Panc1 (cell line): ENCODE data around the gene OTOG. TPM values are rescaled to one million over a fixed set of nuclear protein-coding genes. Genes with fewer than 3 reads are reported as not detected.

Experiments used
- ATAC-seq: fragments of 200-7000 bp; cut with Tn5 transposase; 2 replicates; pipeline ENCODE4 v1.9.1; 2020; ENCODE audit warnings: mild to moderate bottlenecking, moderate library complexity
- BruUV-seq: library from RNA; stranded (reverse); fragments of 400-500 nt; replicated peaks from 2 replicates; lab custom pipeline; 2021; lab: Mats Ljungman, UMichigan
- CTCF ChIA-PET: fragments of 300-600 bp; sonication (Branson Sonifier 250); formaldehyde crosslinking; loops from one replicate; lab custom pipeline; 2022; ENCODE audit warnings: antibody characterized with exemption; lab: Charles Lee
- POLR2A ChIA-PET: fragments of 300-600 bp; sonication (Branson Sonifier 250); formaldehyde crosslinking; loops from one replicate; lab custom pipeline; 2022; ENCODE audit warnings: antibody characterized with exemption; lab: Charles Lee
- DNase-seq: peaks from one replicate; pipeline ENCODE4 v3.0.0-alpha.2; 2010; ENCODE audit warnings: low read depth, low spot score
- H3K27ac ChIP-seq: 2 replicates; pipeline ENCODE4 v1.5.1; 2011; ENCODE audit warnings: mild to moderate bottlenecking, low read length, inconsistent platforms
- H3K27me3 ChIP-seq: fragments of 200-500 bp; sonication (Bioruptor generic); 2 replicates; pipeline ENCODE4 v1.6.0; 2014; ENCODE audit warnings: low read length, inconsistent platforms; ENCODE audit not compliant: control insufficient read depth, insufficient read depth
- H3K36me3 ChIP-seq: fragments of 200-500 bp; sonication (Bioruptor generic); 2 replicates; pipeline ENCODE4 v1.5.1; 2014; ENCODE audit warnings: inconsistent platforms, mild to moderate bottlenecking, low read length, moderate library complexity; ENCODE audit not compliant: control insufficient read depth, insufficient read depth
- H3K4me1 ChIP-seq: 2 replicates; pipeline ENCODE4 v1.5.1; 2011; ENCODE audit warnings: inconsistent platforms, mild to moderate bottlenecking, low read length, moderate library complexity; ENCODE audit not compliant: control insufficient read depth, insufficient read depth
- H3K4me3 ChIP-seq, 2 experiments: 2 replicates each; pipeline ENCODE4 v1.5.1; 2011 to 2012; ENCODE audit warnings: low read depth in 2 of 2, low read length in 2 of 2, mild to moderate bottlenecking in 2 of 2, inconsistent platforms in 1 of 2, moderate library complexity in 1 of 2
- H3K9me3 ChIP-seq: fragments of 200-500 bp; sonication (Bioruptor generic); 2 replicates; pipeline ENCODE4 v1.5.1; 2014; ENCODE audit warnings: low read depth, mild to moderate bottlenecking, inconsistent platforms, low read length, moderate library complexity; ENCODE audit not compliant: control insufficient read depth, insufficient read depth
- POLR2AphosphoS5 ChIP-seq: IDR thresholded peaks from 2 replicates; pipeline ENCODE4 v1.6.1; 2012; ENCODE audit warnings: mild to moderate bottlenecking, low read depth, low read length, moderate library complexity
- SIN3A ChIP-seq: IDR thresholded peaks from 2 replicates; pipeline ENCODE4 v1.6.1; 2012; ENCODE audit warnings: low read depth, mild to moderate bottlenecking, low read length, moderate library complexity, borderline replicate concordance; ENCODE audit not compliant: insufficient read depth
- TCF7L2 ChIP-seq: IDR thresholded peaks from 2 replicates; pipeline ENCODE4 v1.6.1; 2011; ENCODE audit warnings: mild to moderate bottlenecking, low read depth, low read length, inconsistent platforms
- in situ Hi-C: cut with HindIII; loops from 2 replicates; pipeline ENCODE4 v1.10.0; 2016; ENCODE audit warnings: low sequenced_read_pairs, low pct_unique_long_range_greater_than_20kb
- intact Hi-C: fragments of 100-400 bp; cut with micrococcal nuclease; formaldehyde crosslinking; loops from one replicate; pipeline ENCODE4 v1.10.0; 2022; ENCODE audit not compliant: unreplicated experiment
- total RNA-seq: library from RNA; stranded (reverse); gene quantifications from one replicate; pipeline ENCODE4 v1.2.1, GENCODE V29; 2021; ENCODE audit not compliant: unreplicated experiment
- TF ChIP-seq, protein P1 (sequence below): fragments of 450-650 bp; IDR thresholded peaks from 2 replicates; pipeline ENCODE4 v1.5.1; 2017; ENCODE audit warnings: mild to moderate bottlenecking
- TF ChIP-seq, protein P2 (sequence below), 2 experiments: IDR thresholded peaks; 2 replicates each; pipeline ENCODE4 v1.6.1; 2011 to 2012; ENCODE audit warnings: low read depth in 2 of 2, control low read depth in 1 of 2, low read length in 1 of 2, mild to moderate bottlenecking in 1 of 2, moderate library complexity in 1 of 2; ENCODE audit not compliant: insufficient read depth in 1 of 2

Gene OTOG
- total RNA-seq, 1 experiment from 2014 or later = not detected

GRCh38 chr11:17537261-17537660, 9.8 kb upstream of the OTOG start:
- no TSS peak for BruUV-seq
- ChIA-PET POLR2A (no interaction called here), CTCF (no interaction called here)
- H3K4me3 ChIP-seq = no peak overlapping the region
- ATAC-seq = no peak
- H3K27me3 ChIP-seq = peaks cover 3% of the 10 kb centered on the region
- H3K4me1 ChIP-seq = no peaks in the 10 kb centered on the region
- in situ Hi-C loops (no loop called here), intact Hi-C loops (no loop called here)
- no peaks in the 10 kb centered on the region for H3K36me3 ChIP-seq
- H3K9me3 ChIP-seq = no peaks in the 10 kb centered on the region
- DNase-seq = no peak
- H3K27ac ChIP-seq = no peak overlapping the region
- TF ChIP-seq SIN3A = no peak
- TF ChIP-seq, protein P1, sequence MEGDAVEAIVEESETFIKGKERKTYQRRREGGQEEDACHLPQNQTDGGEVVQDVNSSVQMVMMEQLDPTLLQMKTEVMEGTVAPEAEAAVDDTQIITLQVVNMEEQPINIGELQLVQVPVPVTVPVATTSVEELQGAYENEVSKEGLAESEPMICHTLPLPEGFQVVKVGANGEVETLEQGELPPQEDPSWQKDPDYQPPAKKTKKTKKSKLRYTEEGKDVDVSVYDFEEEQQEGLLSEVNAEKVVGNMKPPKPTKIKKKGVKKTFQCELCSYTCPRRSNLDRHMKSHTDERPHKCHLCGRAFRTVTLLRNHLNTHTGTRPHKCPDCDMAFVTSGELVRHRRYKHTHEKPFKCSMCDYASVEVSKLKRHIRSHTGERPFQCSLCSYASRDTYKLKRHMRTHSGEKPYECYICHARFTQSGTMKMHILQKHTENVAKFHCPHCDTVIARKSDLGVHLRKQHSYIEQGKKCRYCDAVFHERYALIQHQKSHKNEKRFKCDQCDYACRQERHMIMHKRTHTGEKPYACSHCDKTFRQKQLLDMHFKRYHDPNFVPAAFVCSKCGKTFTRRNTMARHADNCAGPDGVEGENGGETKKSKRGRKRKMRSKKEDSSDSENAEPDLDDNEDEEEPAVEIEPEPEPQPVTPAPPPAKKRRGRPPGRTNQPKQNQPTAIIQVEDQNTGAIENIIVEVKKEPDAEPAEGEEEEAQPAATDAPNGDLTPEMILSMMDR = no peak
- TF ChIP-seq POLR2AphosphoS5 = no peak
- no peak for TF ChIP-seq TCF7L2
- TF ChIP-seq, protein P2, sequence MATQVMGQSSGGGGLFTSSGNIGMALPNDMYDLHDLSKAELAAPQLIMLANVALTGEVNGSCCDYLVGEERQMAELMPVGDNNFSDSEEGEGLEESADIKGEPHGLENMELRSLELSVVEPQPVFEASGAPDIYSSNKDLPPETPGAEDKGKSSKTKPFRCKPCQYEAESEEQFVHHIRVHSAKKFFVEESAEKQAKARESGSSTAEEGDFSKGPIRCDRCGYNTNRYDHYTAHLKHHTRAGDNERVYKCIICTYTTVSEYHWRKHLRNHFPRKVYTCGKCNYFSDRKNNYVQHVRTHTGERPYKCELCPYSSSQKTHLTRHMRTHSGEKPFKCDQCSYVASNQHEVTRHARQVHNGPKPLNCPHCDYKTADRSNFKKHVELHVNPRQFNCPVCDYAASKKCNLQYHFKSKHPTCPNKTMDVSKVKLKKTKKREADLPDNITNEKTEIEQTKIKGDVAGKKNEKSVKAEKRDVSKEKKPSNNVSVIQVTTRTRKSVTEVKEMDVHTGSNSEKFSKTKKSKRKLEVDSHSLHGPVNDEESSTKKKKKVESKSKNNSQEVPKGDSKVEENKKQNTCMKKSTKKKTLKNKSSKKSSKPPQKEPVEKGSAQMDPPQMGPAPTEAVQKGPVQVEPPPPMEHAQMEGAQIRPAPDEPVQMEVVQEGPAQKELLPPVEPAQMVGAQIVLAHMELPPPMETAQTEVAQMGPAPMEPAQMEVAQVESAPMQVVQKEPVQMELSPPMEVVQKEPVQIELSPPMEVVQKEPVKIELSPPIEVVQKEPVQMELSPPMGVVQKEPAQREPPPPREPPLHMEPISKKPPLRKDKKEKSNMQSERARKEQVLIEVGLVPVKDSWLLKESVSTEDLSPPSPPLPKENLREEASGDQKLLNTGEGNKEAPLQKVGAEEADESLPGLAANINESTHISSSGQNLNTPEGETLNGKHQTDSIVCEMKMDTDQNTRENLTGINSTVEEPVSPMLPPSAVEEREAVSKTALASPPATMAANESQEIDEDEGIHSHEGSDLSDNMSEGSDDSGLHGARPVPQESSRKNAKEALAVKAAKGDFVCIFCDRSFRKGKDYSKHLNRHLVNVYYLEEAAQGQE (IDR thresholded peaks at IDR 0.05; ENCODE audit: insufficient read depth in 1 of 2, low read depth in 2 of 2, low read length in 1 of 2) = no peak

- TF ChIP-seq, protein P2 (IDR thresholded peaks at IDR 0.05; ENCODE audit: insufficient read depth in 1 of 2, low read depth in 2 of 2, low read length in 1 of 2) = no peak
- TF ChIP-seq, protein P1 = no peak
- TF ChIP-seq SIN3A (no peak), TCF7L2 (no peak)
- CTCF ChIA-PET = no interaction called here
- POLR2A ChIA-PET = no interaction called here
Measured at GRCh38 chr11:17538054-17538453, 9.0 kb upstream of the OTOG start.

More at GRCh38 chr11:17538054-17538453, 9.0 kb upstream of the OTOG start:
- H3K4me3 ChIP-seq = no peak overlapping the region
- H3K4me1 ChIP-seq = no peaks in the 10 kb centered on the region
- H3K27ac ChIP-seq = no peak overlapping the region
- BruUV-seq = no TSS peak
- no peaks in the 10 kb centered on the region for H3K9me3 ChIP-seq
- H3K27me3 ChIP-seq = peaks cover 3% of the 10 kb centered on the region
- ATAC-seq (no peak), DNase-seq (no peak)
- in situ Hi-C loops = no loop called here
- intact Hi-C loops = no loop called here
- no peaks in the 10 kb centered on the region for H3K36me3 ChIP-seq
